HFF-Myc (cell line): ENCODE data around the gene ABCC12.

ENCODE experiments used
- DNase-seq: peaks from one replicate; pipeline ENCODE4 v3.0.0-alpha.2; 2011; ENCODE audit warnings: low read depth; ENCODE audit errors: extremely low read depth
- H3K4me3 ChIP-seq: replicated peaks from 2 replicates; pipeline ENCODE4 v1.5.1; 2011; ENCODE audit warnings: low read depth, mild to moderate bottlenecking, control low read depth, low read length
- TF ChIP-seq, protein P1 (sequence below): IDR thresholded peaks from 2 replicates; pipeline ENCODE4 v1.5.1; 2012; ENCODE audit warnings: mild to moderate bottlenecking, low read depth, low read length, control low read depth; ENCODE audit errors: missing control alignments

The ABCC12 gene

GRCh38 chr16:48133455-48134211 lies 22.2 kb downstream of the ABCC12 start:
- TF ChIP-seq, protein P1, sequence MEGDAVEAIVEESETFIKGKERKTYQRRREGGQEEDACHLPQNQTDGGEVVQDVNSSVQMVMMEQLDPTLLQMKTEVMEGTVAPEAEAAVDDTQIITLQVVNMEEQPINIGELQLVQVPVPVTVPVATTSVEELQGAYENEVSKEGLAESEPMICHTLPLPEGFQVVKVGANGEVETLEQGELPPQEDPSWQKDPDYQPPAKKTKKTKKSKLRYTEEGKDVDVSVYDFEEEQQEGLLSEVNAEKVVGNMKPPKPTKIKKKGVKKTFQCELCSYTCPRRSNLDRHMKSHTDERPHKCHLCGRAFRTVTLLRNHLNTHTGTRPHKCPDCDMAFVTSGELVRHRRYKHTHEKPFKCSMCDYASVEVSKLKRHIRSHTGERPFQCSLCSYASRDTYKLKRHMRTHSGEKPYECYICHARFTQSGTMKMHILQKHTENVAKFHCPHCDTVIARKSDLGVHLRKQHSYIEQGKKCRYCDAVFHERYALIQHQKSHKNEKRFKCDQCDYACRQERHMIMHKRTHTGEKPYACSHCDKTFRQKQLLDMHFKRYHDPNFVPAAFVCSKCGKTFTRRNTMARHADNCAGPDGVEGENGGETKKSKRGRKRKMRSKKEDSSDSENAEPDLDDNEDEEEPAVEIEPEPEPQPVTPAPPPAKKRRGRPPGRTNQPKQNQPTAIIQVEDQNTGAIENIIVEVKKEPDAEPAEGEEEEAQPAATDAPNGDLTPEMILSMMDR: no peak
- DNase-seq: no peak
- no peak overlapping the region for H3K4me3 ChIP-seq

- no peak overlapping the region for H3K4me3 ChIP-seq
- TF ChIP-seq, protein P1: no peak
- no peak for DNase-seq
Measured at GRCh38 chr16:48132696-48133095, 23.1 kb downstream of the ABCC12 start.

GRCh38 chr16:48131201-48131935 lies 24.4 kb downstream of the ABCC12 start:
- H3K4me3 ChIP-seq: no peak overlapping the region
- no peak for DNase-seq
- TF ChIP-seq, protein P1: no peak

DNA sequence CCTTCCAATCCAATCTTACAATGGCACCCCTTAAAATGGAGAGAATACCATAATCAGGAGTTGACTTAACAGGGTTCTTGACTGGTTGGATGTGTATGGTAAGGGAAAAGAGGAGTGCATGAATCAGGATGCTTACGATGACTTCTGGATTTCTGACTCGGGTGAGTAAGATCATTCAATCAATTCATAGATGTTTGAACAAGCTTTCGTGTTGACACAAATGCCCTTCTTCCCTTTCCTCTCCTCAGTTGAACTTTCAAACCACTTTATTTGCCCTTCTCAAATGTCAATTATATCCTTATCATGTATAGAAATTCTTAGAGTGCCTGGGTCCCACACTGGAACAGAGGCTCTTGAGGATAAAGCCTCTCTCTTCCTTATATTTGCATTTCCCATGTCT lies 25.9 kb downstream of the ABCC12 start:
- H3K4me3 ChIP-seq: no peak overlapping the region
- TF ChIP-seq, protein P1: no peak
- no peak for DNase-seq

DNA sequence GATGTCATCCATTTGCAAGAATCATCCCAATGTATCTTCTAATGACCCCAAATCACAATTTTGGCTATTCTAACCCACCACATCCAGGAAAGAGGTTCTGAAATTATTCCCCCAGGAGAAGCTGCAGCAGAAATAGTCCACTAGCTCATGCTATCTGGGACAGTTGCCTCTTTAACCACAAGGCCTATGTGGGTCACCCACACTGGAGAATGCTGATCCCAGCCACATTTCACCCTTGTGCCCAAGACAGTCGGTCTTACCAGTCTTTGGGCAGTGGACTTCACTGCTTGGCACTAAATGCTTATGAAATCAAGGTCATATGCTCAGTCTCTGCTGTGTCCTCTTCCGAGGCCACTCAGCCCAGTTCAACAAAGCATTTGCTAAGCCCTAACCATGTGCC lies 27.0 kb downstream of the ABCC12 start:
- no peak for DNase-seq
- H3K4me3 ChIP-seq: no peak overlapping the region
- TF ChIP-seq, protein P1: no peak

DNA sequence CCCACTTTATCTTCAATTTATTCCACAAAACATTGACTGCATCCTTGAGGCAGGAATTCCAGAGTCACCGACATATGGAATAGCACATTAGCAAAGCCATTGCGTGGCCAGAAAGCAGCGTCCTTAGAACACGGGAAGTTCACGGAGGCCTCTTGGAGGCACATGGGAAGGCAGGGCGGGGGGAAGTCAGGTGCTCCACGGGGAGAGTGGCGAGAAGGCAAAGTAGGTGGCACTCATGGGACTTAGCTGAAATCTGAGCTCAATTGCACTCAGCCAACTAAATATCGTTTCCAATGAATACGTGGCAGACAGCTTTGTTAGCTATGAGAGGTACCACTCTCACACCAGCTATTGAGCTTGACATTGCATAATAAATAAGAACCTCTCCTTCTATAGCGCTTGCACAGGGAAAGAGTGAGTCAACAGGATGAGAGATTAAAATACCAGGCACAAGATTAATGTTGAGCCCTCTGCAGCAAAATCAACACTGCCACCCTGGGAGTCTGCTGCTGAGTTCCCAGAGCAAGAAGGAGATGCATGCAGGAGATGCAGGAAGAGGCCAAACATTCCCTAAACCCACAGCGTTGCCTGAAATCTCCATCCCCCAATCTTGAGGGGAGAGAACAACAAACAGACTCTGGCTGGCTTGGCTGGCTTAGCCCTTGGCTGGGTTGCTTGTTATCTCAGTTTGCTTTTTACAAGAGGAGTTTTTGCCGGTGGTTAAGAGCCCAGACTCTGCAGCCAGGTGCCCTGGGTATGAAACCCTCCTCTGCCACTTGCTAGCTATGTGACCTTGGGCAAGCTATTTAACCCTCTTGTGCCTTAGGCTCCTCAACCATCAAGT lies 28.8 kb downstream of the ABCC12 start:
- TF ChIP-seq, protein P1: no peak
- peak; percentile 87 for DNase-seq
- H3K4me3 ChIP-seq: no peak overlapping the region
